NCI-H526 (cell line): Measurements from ENCODE around the gene TMEM140.

ENCODE experiments used
- DNase-seq, 2 experiments: peaks; one replicate each; lab custom pipeline; 2025; lab: John Stamatoyannopoulos, UW

The TMEM140 gene

GRCh38 chr7:135174941-135175340, 27.1 kb downstream of the TMEM140 start:
- no peak for DNase-seq

GRCh38 chr7:135175931-135176330, 28.1 kb downstream of the TMEM140 start:
- no peak for DNase-seq

- DNase-seq, result no peak
Measured at GRCh38 chr7:135177028-135177696, 29.3 kb downstream of the TMEM140 start.

GRCh38 chr7:135178364-135178763, 30.5 kb downstream of the TMEM140 start:
- DNase-seq, result no peak

- DNase-seq, result no peak
Measured at GRCh38 chr7:135179321-135179925, 31.6 kb downstream of the TMEM140 start.

- no peak for DNase-seq
Measured at GRCh38 chr7:135180122-135180521, 32.2 kb downstream of the TMEM140 start.

- no peak for DNase-seq
Measured at GRCh38 chr7:135181261-135181928, 33.5 kb downstream of the TMEM140 start.

GRCh38 chr7:135181929-135182678, 34.2 kb downstream of the TMEM140 start:
- no peak for DNase-seq

GRCh38 chr7:135183478-135183877, 35.6 kb downstream of the TMEM140 start:
- DNase-seq, result no peak

GRCh38 chr7:135184254-135184841, 36.5 kb downstream of the TMEM140 start:
- no peak for DNase-seq

- DNase-seq, result no peak
Measured at GRCh38 chr7:135185471-135186260, 37.8 kb downstream of the TMEM140 start.

- no peak for DNase-seq
Measured at GRCh38 chr7:135186261-135186540, 38.3 kb downstream of the TMEM140 start.

- DNase-seq, result no peak
Measured at GRCh38 chr7:135186841-135187253, 39.0 kb downstream of the TMEM140 start.

- no peak for DNase-seq
Measured at GRCh38 chr7:135188298-135188984, 40.6 kb downstream of the TMEM140 start.

- no peak for DNase-seq
Measured at GRCh38 chr7:135189221-135189662, 41.4 kb downstream of the TMEM140 start.

GRCh38 chr7:135189961-135190360, 42.1 kb downstream of the TMEM140 start:
- DNase-seq, result no peak

- DNase-seq, result no peak
Measured at GRCh38 chr7:135190703-135191102, 42.8 kb downstream of the TMEM140 start.

- no peak for DNase-seq
Measured at GRCh38 chr7:135192914-135193536, 45.2 kb downstream of the TMEM140 start.

GRCh38 chr7:135193615-135194081, 45.8 kb downstream of the TMEM140 start:
- no peak for DNase-seq

- DNase-seq, result no peak
Measured at GRCh38 chr7:135194494-135195095, 46.7 kb downstream of the TMEM140 start.
